HG03097 (cell line): Measurements from ENCODE around the gene SAA1.
A peak's percentile ranks its signal among the peaks of the same experiment; 100 is the strongest.
"Not testable (repeated sequence)": the region's sequence is repeated elsewhere in the genome, so short reads cannot be mapped to it uniquely, and the experiment has no call there.

Experiments
- ATAC-seq: cut with Tn5 transposase; IDR thresholded peaks from one replicate; pipeline ENCODE4 v1.9.1; 2021; ENCODE audit not compliant: unreplicated experiment, low FRiP score

Gene SAA1

GRCh38 chr11:18254781-18255361, 11.2 kb upstream of the SAA1 start:
- ATAC-seq = no peak

GRCh38 chr11:18259259-18259658, 6.8 kb upstream of the SAA1 start:
- no peak for ATAC-seq

GRCh38 chr11:18261721-18262120, 4.3 kb upstream of the SAA1 start:
- ATAC-seq = no peak

- ATAC-seq = not testable (repeated sequence)
These were observed 3.2 kb upstream of the SAA1 start for GRCh38 chr11:18262681-18263350.

- ATAC-seq = no peak
These were observed 2.0 kb upstream of the SAA1 start for GRCh38 chr11:18264035-18264434.

GRCh38 chr11:18264677-18265555, 1.1 kb upstream of the SAA1 start:
- ATAC-seq = no peak

- ATAC-seq = peak; percentile 52
These were observed 1.5 kb downstream of the SAA1 start for GRCh38 chr11:18267335-18268133.

GRCh38 chr11:18269252-18269651, 3.2 kb downstream of the SAA1 start:
- not testable (repeated sequence) for ATAC-seq

GRCh38 chr11:18270102-18270501, 4.0 kb downstream of the SAA1 start:
- no peak for ATAC-seq

- no peak for ATAC-seq
These were observed 5.1 kb downstream of the SAA1 start for GRCh38 chr11:18271206-18271605.

- no peak for ATAC-seq
These were observed 11.7 kb downstream of the SAA1 start for GRCh38 chr11:18277565-18278271.

GRCh38 chr11:18280438-18281045, 14.5 kb downstream of the SAA1 start:
- peak; percentile 77 for ATAC-seq

GRCh38 chr11:18282626-18283025, 16.6 kb downstream of the SAA1 start:
- ATAC-seq = no peak

- ATAC-seq = no peak
These were observed 19.8 kb downstream of the SAA1 start for GRCh38 chr11:18285841-18286240.

- no peak for ATAC-seq
These were observed 22.8 kb downstream of the SAA1 start for GRCh38 chr11:18288911-18289310.

- peak; percentile 82 for ATAC-seq
These were observed 28.8 kb downstream of the SAA1 start for GRCh38 chr11:18294862-18295261.

- no peak for ATAC-seq
These were observed 29.3 kb downstream of the SAA1 start for GRCh38 chr11:18295316-18295715.

- ATAC-seq = no peak
These were observed 33.7 kb downstream of the SAA1 start for GRCh38 chr11:18299721-18300120.

- ATAC-seq = no peak
These were observed 38.7 kb downstream of the SAA1 start for GRCh38 chr11:18304745-18305144.
